Measurements from ENCODE around the gene MUCL3.

Gene MUCL3

GRCh38 chr6:30894935-30895334 is 45.8 kb upstream of the MUCL3 start:
- TF ChIP-seq CSDC2 (CRISPR knock-in tag; IDR thresholded peaks at IDR 0.05) (no peak), ZFP3 (CRISPR knock-in tag; IDR thresholded peaks at IDR 0.05) (no peak), CREB5 (CRISPR knock-in tag; IDR thresholded peaks at IDR 0.05; ENCODE audit: low read depth) (no peak), RARB (CRISPR knock-in tag; IDR thresholded peaks at IDR 0.05) (no peak), TSHZ2 (CRISPR knock-in tag; IDR thresholded peaks at IDR 0.05) (no peak), CSRNP3 (CRISPR knock-in tag; IDR thresholded peaks at IDR 0.05) (no peak), TOX (CRISPR knock-in tag; IDR thresholded peaks at IDR 0.05; ENCODE audit: borderline replicate concordance) (no peak), ARNTL (CRISPR knock-in tag; IDR thresholded peaks at IDR 0.05; ENCODE audit: borderline replicate concordance, low read depth) (no peak), BACH2 (CRISPR knock-in tag; IDR thresholded peaks at IDR 0.05; ENCODE audit: borderline replicate concordance) (no peak), PATZ1 (CRISPR knock-in tag; IDR thresholded peaks at IDR 0.05; ENCODE audit: borderline replicate concordance) (no peak), ZC3H10 (CRISPR knock-in tag; IDR thresholded peaks at IDR 0.05) (no peak), ZNF8 (CRISPR knock-in tag; IDR thresholded peaks at IDR 0.05) (no peak), SNAI2 (CRISPR knock-in tag; IDR thresholded peaks at IDR 0.05) (no peak), ZNF70 (CRISPR knock-in tag; IDR thresholded peaks at IDR 0.05) (no peak), ZNF565 (CRISPR knock-in tag; conservative IDR thresholded peaks at IDR 0.05; ENCODE audit: low read depth) (no peak), TCF4 (CRISPR knock-in tag; IDR thresholded peaks at IDR 0.05; ENCODE audit: borderline replicate concordance) (no peak), GLIS3 (CRISPR knock-in tag; IDR thresholded peaks at IDR 0.05) (no peak)
- no peak for ATAC-seq

GRCh38 chr6:30895343-30895742 is 45.4 kb upstream of the MUCL3 start:
- ATAC-seq, result no peak
- TF ChIP-seq CSRNP3 (CRISPR knock-in tag; IDR thresholded peaks at IDR 0.05), result no peak

GRCh38 chr6:30896541-30896940 is 44.2 kb upstream of the MUCL3 start:
- no peak for TF ChIP-seq CSDC2 (CRISPR knock-in tag; IDR thresholded peaks at IDR 0.05)
- TF ChIP-seq ZFP3 (CRISPR knock-in tag; IDR thresholded peaks at IDR 0.05), result no peak
- no peak for TF ChIP-seq ZNF565 (CRISPR knock-in tag; conservative IDR thresholded peaks at IDR 0.05; ENCODE audit: low read depth)
- TF ChIP-seq CREB5 (CRISPR knock-in tag; IDR thresholded peaks at IDR 0.05; ENCODE audit: low read depth), result no peak
- TF ChIP-seq ZFP30 (CRISPR knock-in tag; IDR thresholded peaks at IDR 0.05), result no peak
- TF ChIP-seq POU6F1 (CRISPR knock-in tag; IDR thresholded peaks at IDR 0.05; ENCODE audit: borderline replicate concordance, low read depth), result no peak
- TF ChIP-seq BACH2 (CRISPR knock-in tag; IDR thresholded peaks at IDR 0.05; ENCODE audit: borderline replicate concordance), result no peak
- TF ChIP-seq PPARA (CRISPR knock-in tag; IDR thresholded peaks at IDR 0.05; ENCODE audit: borderline replicate concordance), result no peak
- TF ChIP-seq ZNF8 (CRISPR knock-in tag; IDR thresholded peaks at IDR 0.05), result no peak
- no peak for TF ChIP-seq ZNF70 (CRISPR knock-in tag; IDR thresholded peaks at IDR 0.05)
- TF ChIP-seq ESRRG (CRISPR knock-in tag; IDR thresholded peaks at IDR 0.05), result no peak
- TF ChIP-seq TOX (CRISPR knock-in tag; IDR thresholded peaks at IDR 0.05; ENCODE audit: borderline replicate concordance), result no peak
- no peak for TF ChIP-seq TSHZ2 (CRISPR knock-in tag; IDR thresholded peaks at IDR 0.05)

More at GRCh38 chr6:30896541-30896940, 44.2 kb upstream of the MUCL3 start:
- ATAC-seq, result no peak

All from SK-N-SH treated with all-trans-retinoic acid at 6 μM for 48 hours (cell line).